Activated CD4-positive, alpha-beta T cell treated with anti-CD3 and anti-CD28 coated beads for 24 hours (primary cell): ENCODE measurements around the gene YIPF5.

Experiments
- DNase-seq, 2 donors: peaks; one replicate each; pipeline ENCODE4 v3.0.0-alpha.2; 2020; ENCODE audit warnings: low read depth in 2 of 2

The YIPF5 gene

GRCh38 chr5:144179226-144179625, 8.8 kb upstream of the YIPF5 start:
- no peak for DNase-seq

GRCh38 chr5:144177548-144177947, 7.1 kb upstream of the YIPF5 start:
- no peak for DNase-seq

GRCh38 chr5:144173766-144174165, 3.3 kb upstream of the YIPF5 start:
- DNase-seq = no peak

GRCh38 chr5:144169904-144170275, 569 bp downstream of the YIPF5 start:
- no peak for DNase-seq

- DNase-seq = no peak
Measured at GRCh38 chr5:144167998-144168397, 2.5 kb downstream of the YIPF5 start.

GRCh38 chr5:144166696-144167095, 3.8 kb downstream of the YIPF5 start:
- no peak for DNase-seq

- no peak for DNase-seq
Measured at GRCh38 chr5:144162686-144163085, 7.8 kb downstream of the YIPF5 start.

GRCh38 chr5:144156767-144157171, 13.7 kb downstream of the YIPF5 start:
- DNase-seq = no peak

GRCh38 chr5:144151026-144151425, 19.4 kb downstream of the YIPF5 start:
- no peak for DNase-seq

GRCh38 chr5:144144956-144145751, 25.3 kb downstream of the YIPF5 start:
- DNase-seq = no peak

- no peak for DNase-seq
Measured at GRCh38 chr5:144143625-144144024, 26.8 kb downstream of the YIPF5 start.

- DNase-seq = no peak
Measured at GRCh38 chr5:144142824-144143162, 27.7 kb downstream of the YIPF5 start.

GRCh38 chr5:144142139-144142823, 28.2 kb downstream of the YIPF5 start:
- DNase-seq = no peak

- DNase-seq = no peak
Measured at GRCh38 chr5:144141585-144141984, 28.9 kb downstream of the YIPF5 start.

GRCh38 chr5:144139586-144139985, 30.9 kb downstream of the YIPF5 start:
- no peak for DNase-seq

GRCh38 chr5:144135113-144135762, 35.2 kb downstream of the YIPF5 start:
- DNase-seq = no peak

- no peak for DNase-seq
Measured at GRCh38 chr5:144134194-144134826, 36.1 kb downstream of the YIPF5 start.

- DNase-seq = no peak
Measured at GRCh38 chr5:144133050-144133633, 37.3 kb downstream of the YIPF5 start.

- no peak for DNase-seq
Measured at GRCh38 chr5:144131261-144131660, 39.2 kb downstream of the YIPF5 start.

GRCh38 chr5:144130306-144130705, 40.2 kb downstream of the YIPF5 start:
- DNase-seq = no peak

- no peak for DNase-seq
Measured at GRCh38 chr5:144128844-144129243, 41.6 kb downstream of the YIPF5 start.

- DNase-seq = no peak
Measured at GRCh38 chr5:144126707-144127106, 43.8 kb downstream of the YIPF5 start.
